GM19193 (cell line): Measurements from ENCODE around the gene DNAJC2.

ENCODE experiments used
- POLR2A ChIP-seq: IDR thresholded peaks from 4 replicates; pipeline ENCODE4 v1.6.1; 2011; ENCODE audit not compliant: insufficient read depth, insufficient read length; ENCODE audit errors: extremely low read depth

Gene DNAJC2

GRCh38 chr7:103348452-103348851 is 3.9 kb upstream of the DNAJC2 start:
- TF ChIP-seq POLR2A, result no peak

GRCh38 chr7:103347507-103348267 is 3.1 kb upstream of the DNAJC2 start, which contains the start of gene PSMC2:
Gene PSMC2, plus strand, starts transcription at chr7:103347643. Its CDS starts 69 bp downstream, at chr7:103347712.
- peak; percentile 65 for TF ChIP-seq POLR2A

- TF ChIP-seq POLR2A, result no peak
These were observed 1.8 kb upstream of the DNAJC2 start for GRCh38 chr7:103346396-103346795.

GRCh38 chr7:103343758-103344452 is 662 bp downstream of the DNAJC2 start:
- TF ChIP-seq POLR2A, result no peak

- TF ChIP-seq POLR2A, result no peak
These were observed 1.2 kb downstream of the DNAJC2 start for GRCh38 chr7:103343332-103343731.

- no peak for TF ChIP-seq POLR2A
These were observed 3.1 kb downstream of the DNAJC2 start for GRCh38 chr7:103341466-103341865.

- no peak for TF ChIP-seq POLR2A
These were observed 5.7 kb downstream of the DNAJC2 start for GRCh38 chr7:103338864-103339263.

- no peak for TF ChIP-seq POLR2A
These were observed 7.8 kb downstream of the DNAJC2 start for GRCh38 chr7:103336761-103337160.

- TF ChIP-seq POLR2A, result no peak
These were observed 18.8 kb downstream of the DNAJC2 start for GRCh38 chr7:103325744-103326143.

GRCh38 chr7:103317009-103317408 is 27.6 kb downstream of the DNAJC2 start:
- no peak for TF ChIP-seq POLR2A

- no peak for TF ChIP-seq POLR2A
These were observed 28.1 kb downstream of the DNAJC2 start for GRCh38 chr7:103316380-103316941.

- no peak for TF ChIP-seq POLR2A
These were observed 29.7 kb downstream of the DNAJC2 start for GRCh38 chr7:103314852-103315251.

GRCh38 chr7:103307503-103308231 is 36.9 kb downstream of the DNAJC2 start:
- no peak for TF ChIP-seq POLR2A

- no peak for TF ChIP-seq POLR2A
These were observed 43.1 kb downstream of the DNAJC2 start for GRCh38 chr7:103301441-103301840.

GRCh38 chr7:103299660-103300059 is 44.9 kb downstream of the DNAJC2 start:
- no peak for TF ChIP-seq POLR2A
